Vagina (tissue), 2 donors: ENCODE data around the gene NTSR1. TPM values are rescaled to one million over a fixed set of nuclear protein-coding genes. Genes with fewer than 3 reads are reported as not detected.

Experiments
- DNase-seq, 2 donors: peaks; one replicate each; pipeline ENCODE4 v3.0.0-alpha.2; 2017; ENCODE audit errors: extremely low spot score in 2 of 2
- H3K27ac ChIP-seq: fragments of 200-600 bp; sonication (generic); one replicate; pipeline ENCODE4 v1.5.1; 2019
- H3K27me3 ChIP-seq: fragments of 200-600 bp; sonication (generic); one replicate; pipeline ENCODE4 v1.5.1; 2019
- H3K36me3 ChIP-seq, 2 donors: fragments of 200-600 bp; sonication (generic); one replicate each; pipeline ENCODE4 v1.5.1; 2017 to 2019
- H3K4me1 ChIP-seq: fragments of 200-600 bp; sonication (generic); one replicate; pipeline ENCODE4 v1.5.1; 2019
- H3K4me3 ChIP-seq, 2 donors: fragments of 200-600 bp; sonication (generic); 1 replicate in 1 of 2; 2 replicates in 1 of 2; pipeline ENCODE4 v1.5.1; 2016 to 2019
- H3K9me3 ChIP-seq: fragments of 200-600 bp; sonication (generic); one replicate; pipeline ENCODE4 v1.5.1; 2019
- POLR2A ChIP-seq, 2 donors: fragments of 450-650 bp; IDR thresholded peaks; one replicate each; pipeline ENCODE4 v1.6.1; 2017; ENCODE audit warnings: antibody characterized with exemption in 2 of 2, mild to moderate bottlenecking in 2 of 2, moderate library complexity in 2 of 2
- POLR2AphosphoS5 ChIP-seq, 2 donors: sonication (generic); formaldehyde crosslinking; IDR thresholded peaks; one replicate each; pipeline ENCODE4 v1.9.0; 2017; ENCODE audit warnings: antibody characterized with exemption in 2 of 2, mild to moderate bottlenecking in 2 of 2, low read depth in 1 of 2; ENCODE audit not compliant: insufficient read depth in 1 of 2
- intact Hi-C: fragments of 100-400 bp; cut with DNase I; formaldehyde crosslinking; loops from one replicate; pipeline ENCODE4 v1.15.1; 2023
- total RNA-seq: library from RNA; depleted of rRNA; stranded (reverse); fragments of >200 nt; gene quantifications from one replicate; pipeline ENCODE4 v1.2.3, GENCODE V29; 2016
- TF ChIP-seq, protein P1 (sequence below), 3 experiments: fragments of 450-650 bp in 2 of 3; fragments of 200-600 bp in 1 of 3; sonication (generic) in 1 of 3; IDR thresholded peaks; one replicate each; pipeline ENCODE4 v1.5.1; 2017 to 2019; ENCODE audit warnings: antibody characterized with exemption in 3 of 3, mild to moderate bottlenecking in 2 of 3, moderate library complexity in 2 of 3

NTSR1 gene
- total RNA-seq, 1 donor from 2014 or later = 0.49 TPM

DNA sequence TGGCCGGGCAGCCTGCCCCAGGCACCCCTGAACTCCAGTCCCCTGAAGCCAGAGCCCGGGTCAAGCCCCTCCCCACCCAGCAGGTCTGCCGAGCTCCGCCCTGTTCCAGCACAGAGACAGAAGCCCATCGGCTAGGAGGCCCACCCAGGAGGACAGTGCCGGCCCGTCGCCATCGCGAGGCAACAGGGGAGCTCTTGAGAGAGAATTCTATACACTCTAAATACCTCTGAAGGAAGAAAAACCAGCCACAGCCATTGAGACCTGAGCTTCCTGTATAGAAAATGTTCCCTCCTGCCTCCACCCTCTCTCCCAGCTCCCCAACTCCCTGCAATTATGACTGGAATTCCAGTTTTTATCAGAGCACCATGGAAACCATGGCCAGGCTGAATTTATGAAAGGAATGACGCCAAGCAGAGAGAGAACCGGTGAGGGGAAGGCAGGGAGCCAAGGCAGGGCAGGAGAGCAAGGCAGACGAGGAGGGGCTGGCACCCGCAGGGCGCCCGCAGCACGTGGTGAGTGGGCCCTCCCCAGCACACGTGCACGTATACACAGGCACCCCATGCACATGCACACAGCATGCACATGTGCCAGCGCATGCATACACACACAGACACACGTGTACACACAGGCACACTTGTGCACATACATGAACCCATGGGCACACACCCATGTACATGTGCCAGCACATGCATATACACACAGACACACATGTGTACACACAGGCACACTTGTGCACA lies 60.1 kb downstream of the NTSR1 start:
- intact Hi-C loops = no loop called here
- no peaks in the 10 kb centered on the region for H3K27me3 ChIP-seq
- H3K4me3 ChIP-seq = no peak overlapping the region
- H3K27ac ChIP-seq = no peak overlapping the region
- peaks cover 8% of the 10 kb centered on the region for H3K4me1 ChIP-seq
- DNase-seq = no peak
- no peaks in the 10 kb centered on the region for H3K36me3 ChIP-seq
- TF ChIP-seq, protein P1, sequence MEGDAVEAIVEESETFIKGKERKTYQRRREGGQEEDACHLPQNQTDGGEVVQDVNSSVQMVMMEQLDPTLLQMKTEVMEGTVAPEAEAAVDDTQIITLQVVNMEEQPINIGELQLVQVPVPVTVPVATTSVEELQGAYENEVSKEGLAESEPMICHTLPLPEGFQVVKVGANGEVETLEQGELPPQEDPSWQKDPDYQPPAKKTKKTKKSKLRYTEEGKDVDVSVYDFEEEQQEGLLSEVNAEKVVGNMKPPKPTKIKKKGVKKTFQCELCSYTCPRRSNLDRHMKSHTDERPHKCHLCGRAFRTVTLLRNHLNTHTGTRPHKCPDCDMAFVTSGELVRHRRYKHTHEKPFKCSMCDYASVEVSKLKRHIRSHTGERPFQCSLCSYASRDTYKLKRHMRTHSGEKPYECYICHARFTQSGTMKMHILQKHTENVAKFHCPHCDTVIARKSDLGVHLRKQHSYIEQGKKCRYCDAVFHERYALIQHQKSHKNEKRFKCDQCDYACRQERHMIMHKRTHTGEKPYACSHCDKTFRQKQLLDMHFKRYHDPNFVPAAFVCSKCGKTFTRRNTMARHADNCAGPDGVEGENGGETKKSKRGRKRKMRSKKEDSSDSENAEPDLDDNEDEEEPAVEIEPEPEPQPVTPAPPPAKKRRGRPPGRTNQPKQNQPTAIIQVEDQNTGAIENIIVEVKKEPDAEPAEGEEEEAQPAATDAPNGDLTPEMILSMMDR (IDR thresholded peaks at IDR 0.05) = no peak
- no peak for TF ChIP-seq POLR2AphosphoS5 (IDR thresholded peaks at IDR 0.05; ENCODE audit: insufficient read depth in 1 of 2, low read depth in 1 of 2)
- TF ChIP-seq POLR2A (IDR thresholded peaks at IDR 0.05) = no peak
- no peaks in the 10 kb centered on the region for H3K9me3 ChIP-seq

DNA sequence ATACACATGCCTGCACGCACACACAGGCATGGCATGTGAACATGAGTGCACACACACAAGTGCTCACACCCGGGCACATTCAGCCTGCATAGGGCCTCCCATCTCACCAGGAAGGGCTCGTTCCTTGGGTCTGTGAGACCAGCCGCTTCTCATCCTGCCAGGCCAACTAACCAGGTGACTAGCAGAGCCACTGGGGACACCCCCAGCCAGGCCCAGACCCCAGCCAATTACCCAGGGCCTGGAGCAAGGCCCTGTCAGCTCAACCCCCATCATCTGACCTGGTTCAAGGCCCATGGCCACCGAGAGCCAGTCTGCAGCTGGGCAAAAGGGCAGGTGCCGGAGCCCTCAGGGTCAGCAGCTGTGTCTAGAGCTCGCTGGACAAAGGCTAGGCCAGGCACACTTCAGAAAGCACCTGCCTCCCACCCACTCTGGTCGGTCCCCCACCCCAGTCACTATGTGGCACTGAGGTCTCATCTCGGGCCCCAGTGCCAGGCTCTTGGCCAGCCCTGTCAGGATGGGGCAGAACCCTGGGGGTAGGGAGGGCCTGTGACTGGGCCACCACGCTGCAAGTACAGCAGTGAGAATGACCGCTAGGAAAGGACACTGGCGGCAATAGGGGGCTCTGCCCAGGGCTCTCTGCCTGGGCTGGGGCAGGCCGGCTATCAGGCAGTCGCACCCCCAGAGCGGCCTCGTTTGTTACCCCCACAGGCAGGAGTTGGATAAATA lies 60.9 kb downstream of the NTSR1 start:
- TF ChIP-seq POLR2AphosphoS5 (IDR thresholded peaks at IDR 0.05; ENCODE audit: insufficient read depth in 1 of 2, low read depth in 1 of 2) (no peak), POLR2A (IDR thresholded peaks at IDR 0.05) (no peak)
- no peak overlapping the region for H3K4me3 ChIP-seq
- no peak for DNase-seq
- H3K27me3 ChIP-seq = no peaks in the 10 kb centered on the region
- no peak overlapping the region for H3K27ac ChIP-seq
- peaks cover 8% of the 10 kb centered on the region for H3K4me1 ChIP-seq
- H3K36me3 ChIP-seq = no peaks in the 10 kb centered on the region
- H3K9me3 ChIP-seq = no peaks in the 10 kb centered on the region
- intact Hi-C loops = no loop called here

DNA sequence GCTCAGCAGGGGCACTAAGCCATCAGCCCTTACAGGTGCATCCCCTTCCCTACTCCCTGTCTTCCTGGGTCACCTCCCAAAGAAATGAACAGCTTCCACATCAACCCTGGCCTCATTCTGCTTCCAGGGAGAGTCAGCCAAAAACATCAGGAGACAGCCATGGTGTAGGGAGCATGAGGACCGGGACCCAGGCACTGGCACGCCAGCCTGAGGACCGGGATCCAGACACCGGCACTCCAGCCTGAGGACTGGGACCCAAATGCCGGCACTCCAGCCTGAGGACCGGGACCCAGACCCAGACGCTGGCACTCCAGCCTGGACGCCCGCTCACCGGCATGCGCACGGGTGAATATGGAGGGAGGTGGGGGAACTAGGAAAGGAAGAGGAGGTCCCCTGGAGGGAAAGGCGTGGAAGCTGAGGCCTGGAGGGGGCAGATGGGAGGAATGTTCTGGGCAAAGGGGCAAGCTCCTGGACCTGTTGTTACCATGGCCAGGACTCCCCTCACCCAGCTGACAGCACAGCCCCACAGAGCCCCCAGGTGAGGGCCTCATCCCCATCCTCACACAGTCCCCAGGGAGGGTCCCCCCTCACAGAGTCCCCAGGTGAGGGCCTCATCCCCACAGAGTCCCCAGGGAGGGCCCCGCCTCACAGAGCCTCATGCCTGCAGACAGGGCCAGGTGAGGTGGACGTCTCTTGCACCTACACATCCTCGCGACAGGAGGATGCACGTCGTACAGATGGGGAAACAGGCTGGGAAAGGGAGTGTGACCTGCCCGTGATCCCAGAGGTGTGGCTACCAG lies 61.7 kb downstream of the NTSR1 start:
- Histone ChIP-seq H3K27ac (no peak overlapping the region), H3K36me3 (no peaks in the 10 kb centered on the region), H3K27me3 (no peaks in the 10 kb centered on the region), H3K4me1 (peaks cover 8% of the 10 kb centered on the region), H3K9me3 (no peaks in the 10 kb centered on the region), H3K4me3 (no peak overlapping the region)
- TF ChIP-seq POLR2A (IDR thresholded peaks at IDR 0.05) (no peak), POLR2AphosphoS5 (IDR thresholded peaks at IDR 0.05; ENCODE audit: insufficient read depth in 1 of 2, low read depth in 1 of 2) (no peak)
- TF ChIP-seq, protein P1 (IDR thresholded peaks at IDR 0.05) = no peak
- no peak for DNase-seq
- intact Hi-C loops = no loop called here

DNA sequence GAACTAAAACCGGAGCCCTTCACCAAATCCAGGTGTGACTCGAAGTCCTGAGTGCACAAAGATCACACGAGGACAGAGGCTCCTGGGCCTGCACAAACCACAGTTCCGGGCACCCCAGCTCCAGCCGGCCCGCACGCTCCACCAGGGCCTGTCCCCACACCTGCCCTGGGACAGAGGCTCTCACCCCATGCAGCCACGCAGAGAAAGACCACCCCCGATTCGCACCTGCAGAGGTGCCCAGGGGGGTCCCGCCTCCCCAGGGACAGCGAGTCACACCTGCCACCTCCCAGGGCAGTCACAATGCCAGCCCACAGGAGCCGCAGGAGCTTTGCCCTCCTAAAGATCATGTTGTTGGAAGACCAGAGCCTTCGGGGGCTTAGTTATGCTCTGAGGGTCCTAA lies 62.3 kb downstream of the NTSR1 start:
- Histone ChIP-seq H3K4me1 (peaks cover 8% of the 10 kb centered on the region), H3K27me3 (no peaks in the 10 kb centered on the region), H3K36me3 (no peaks in the 10 kb centered on the region), H3K9me3 (no peaks in the 10 kb centered on the region), H3K4me3 (no peak overlapping the region), H3K27ac (no peak overlapping the region)
- TF ChIP-seq POLR2AphosphoS5 (IDR thresholded peaks at IDR 0.05; ENCODE audit: insufficient read depth in 1 of 2, low read depth in 1 of 2) = no peak
- no peak for TF ChIP-seq POLR2A (IDR thresholded peaks at IDR 0.05)
- TF ChIP-seq, protein P1 (IDR thresholded peaks at IDR 0.05) = no peak
- no peak for DNase-seq
- intact Hi-C loops = no loop called here

DNA sequence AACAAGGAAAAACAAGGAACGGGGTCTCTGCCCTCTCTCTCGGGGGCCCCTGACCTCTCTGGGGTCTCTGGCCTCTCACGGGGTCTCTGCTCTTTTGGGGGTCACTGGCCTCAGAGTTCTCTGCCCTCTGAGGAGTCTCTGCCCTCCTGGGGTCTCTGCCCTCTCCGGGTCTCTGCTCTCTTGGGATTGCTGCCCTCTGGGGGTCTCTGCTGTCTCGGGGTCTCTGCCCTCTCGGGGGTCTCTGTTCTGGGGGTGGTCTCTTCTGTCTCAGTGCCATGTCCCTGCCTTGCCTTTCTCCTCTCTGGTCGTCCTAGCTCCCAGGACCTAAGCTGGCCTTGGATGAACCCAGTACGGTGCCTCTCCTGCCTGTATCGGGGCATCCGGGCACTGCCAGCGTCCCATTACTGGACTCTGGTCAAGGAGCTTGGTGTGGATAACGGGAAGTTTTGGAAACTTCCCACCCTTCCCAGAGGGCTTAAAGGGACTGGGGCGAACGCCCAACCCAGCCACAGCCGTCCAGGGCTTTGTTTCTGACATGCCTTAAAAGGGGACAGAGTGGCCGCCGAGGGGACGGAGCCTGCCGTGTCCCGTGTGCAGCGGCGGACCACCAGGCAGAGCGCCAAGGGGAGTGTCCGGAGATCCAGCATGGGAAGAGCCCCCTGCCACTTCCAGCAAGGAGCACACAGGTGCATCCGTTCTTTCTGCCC lies 62.9 kb downstream of the NTSR1 start:
- no peaks in the 10 kb centered on the region for H3K36me3 ChIP-seq
- H3K4me1 ChIP-seq = peaks cover 8% of the 10 kb centered on the region
- no peak for DNase-seq
- H3K27ac ChIP-seq = no peak overlapping the region
- intact Hi-C loops = no loop called here
- H3K9me3 ChIP-seq = no peaks in the 10 kb centered on the region
- TF ChIP-seq, protein P1 (IDR thresholded peaks at IDR 0.05) = no peak
- TF ChIP-seq POLR2AphosphoS5 (IDR thresholded peaks at IDR 0.05; ENCODE audit: insufficient read depth in 1 of 2, low read depth in 1 of 2) (no peak), POLR2A (IDR thresholded peaks at IDR 0.05) (no peak)
- H3K4me3 ChIP-seq = no peak overlapping the region
- H3K27me3 ChIP-seq = no peaks in the 10 kb centered on the region
